Glomerular visceral epithelial cell (primary cell): ENCODE results near the gene SDCBP2.

ENCODE experiments used
- DNase-seq: peaks from one replicate; pipeline ENCODE4 v3.0.0-alpha.2; 2016; ENCODE audit errors: extremely low spot score

The SDCBP2 gene

DNA sequence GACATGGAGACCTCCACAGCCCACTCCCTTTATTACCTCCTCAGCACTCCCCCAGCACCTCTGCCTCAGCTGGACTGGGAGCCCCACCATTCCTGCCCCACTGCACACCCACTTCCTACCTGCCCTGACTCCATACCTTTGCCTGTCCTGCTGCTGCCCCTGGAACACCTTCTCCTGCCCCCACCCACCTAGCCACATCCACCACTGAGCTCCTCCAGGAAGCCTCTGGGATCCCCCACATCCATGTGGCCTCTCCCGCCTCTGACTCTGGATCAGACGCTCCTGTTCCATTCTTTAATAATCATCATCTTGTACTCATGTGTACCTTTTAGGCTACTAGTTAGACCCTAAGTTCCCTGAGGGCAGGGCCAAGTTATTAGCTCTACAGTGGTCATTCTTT lies 2.2 kb upstream of the SDCBP2 start:
- DNase-seq, result no peak

- no peak for DNase-seq
Observed at GRCh38 chr20:1330075-1330830, 1.3 kb upstream of the SDCBP2 start.

DNA sequence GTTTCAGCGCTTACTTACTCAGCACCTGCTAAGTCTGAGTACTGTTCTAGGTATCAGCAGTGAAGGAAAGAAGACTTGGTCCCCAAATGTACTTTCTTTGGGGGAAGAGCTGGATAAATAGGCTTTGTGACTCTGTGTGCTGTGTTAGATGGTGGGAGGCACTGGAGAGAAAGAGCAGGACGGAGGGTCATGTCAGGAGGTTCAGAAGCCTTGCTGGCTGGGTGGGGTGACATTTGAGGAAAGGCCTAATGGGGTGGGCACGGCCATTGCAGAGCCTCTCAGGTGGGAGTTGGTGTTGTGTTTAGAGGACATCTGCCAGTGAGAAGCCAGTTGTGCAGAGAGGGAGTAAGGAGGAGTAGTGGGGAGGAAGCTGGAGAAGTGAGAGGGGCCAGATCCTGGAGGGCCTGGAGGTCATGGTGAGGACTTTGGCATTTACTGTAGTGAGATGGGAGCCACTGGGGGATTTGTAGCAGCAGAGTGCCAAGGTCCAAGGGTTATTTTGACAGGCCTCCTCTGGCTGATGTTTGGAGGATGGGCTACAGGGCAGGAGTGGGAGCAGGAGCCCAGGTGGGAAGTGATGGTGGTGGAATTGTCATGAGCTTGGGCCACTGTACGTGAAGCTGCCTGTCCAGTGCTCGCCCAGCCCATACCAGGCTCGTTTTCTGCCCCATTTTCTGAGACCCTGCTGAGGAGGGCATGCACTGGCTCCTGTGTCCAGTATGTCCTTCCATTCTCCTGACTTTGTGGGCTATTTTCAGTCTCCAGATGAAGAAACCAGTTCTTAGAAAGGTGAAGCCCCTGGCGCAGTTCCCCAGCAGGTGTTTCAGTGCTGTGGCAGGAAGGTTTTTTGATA lies 886 bp downstream of the SDCBP2 start:
- DNase-seq, result no peak

GRCh38 chr20:1327241-1327653 lies 1.7 kb downstream of the SDCBP2 start:
- DNase-seq, result peak; percentile 39

DNA sequence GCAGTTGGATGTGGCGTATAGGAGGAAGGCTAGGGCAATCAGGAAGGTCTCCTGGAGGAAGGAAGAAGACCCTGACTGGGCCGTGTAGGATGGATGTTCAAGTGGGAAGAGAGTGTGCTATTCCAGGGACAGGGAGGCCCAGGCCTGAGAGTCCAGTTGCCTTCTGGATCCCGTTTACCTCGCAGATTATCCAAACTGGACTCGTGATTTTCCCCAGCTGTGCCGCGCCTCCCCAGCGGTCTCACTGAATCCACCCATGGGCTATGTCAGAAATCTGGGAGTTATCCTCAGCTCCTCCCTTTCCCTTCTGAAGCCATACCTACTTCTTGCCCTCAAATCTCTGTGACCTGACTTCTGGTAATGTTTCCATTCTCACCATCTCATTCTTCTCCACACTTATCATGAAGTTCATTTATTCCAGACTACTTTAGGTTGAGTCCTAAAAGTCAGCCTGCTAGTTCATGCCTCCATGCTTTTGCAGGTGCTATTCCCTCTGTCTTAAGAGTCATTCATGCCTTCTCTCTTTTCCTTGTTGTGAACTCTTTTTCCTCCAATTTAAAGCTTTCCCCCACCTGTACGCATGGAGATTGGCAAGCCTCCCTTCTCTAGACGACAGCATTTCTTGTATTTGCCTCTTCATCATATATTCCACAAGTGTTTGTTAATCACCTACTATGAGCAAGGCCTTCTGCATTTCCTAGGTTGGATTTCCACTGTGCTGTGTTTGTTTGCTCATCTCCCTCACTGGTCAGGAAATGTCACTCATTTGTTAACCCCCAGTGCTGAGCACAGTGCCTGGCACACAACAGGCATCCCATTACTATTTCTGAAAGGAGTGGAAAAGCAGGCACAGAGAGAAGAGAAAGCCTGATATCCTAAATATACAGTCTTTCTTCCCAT lies 2.7 kb downstream of the SDCBP2 start:
- no peak for DNase-seq

GRCh38 chr20:1325173-1326030 lies 3.5 kb downstream of the SDCBP2 start:
- DNase-seq, result peak; percentile 99

DNA sequence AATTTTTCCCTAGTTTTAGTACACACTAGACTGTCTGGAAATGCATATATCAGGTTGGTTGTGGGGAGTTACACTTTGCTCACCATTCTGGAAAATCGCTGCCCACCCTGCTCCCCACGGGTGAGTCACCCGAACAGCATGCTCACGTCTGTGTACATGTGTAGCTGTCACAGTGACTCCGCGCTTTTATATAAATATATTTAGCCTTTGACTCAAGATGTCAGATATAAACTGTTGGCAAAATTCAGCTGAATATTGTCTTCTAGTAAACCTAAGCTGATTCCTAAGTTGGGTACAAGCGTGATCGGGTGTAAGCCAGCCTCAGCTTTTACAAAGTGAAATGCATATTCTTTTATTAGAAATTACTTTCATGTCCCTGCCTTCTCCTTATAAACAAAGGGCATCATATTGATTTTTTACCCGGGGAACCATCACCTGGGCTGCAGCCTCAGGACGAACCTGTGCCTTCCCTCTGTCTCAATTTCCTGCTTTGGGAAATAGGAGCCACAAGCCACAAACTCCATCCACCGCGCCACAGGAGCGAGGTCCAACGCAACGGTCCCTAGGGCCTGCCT lies 4.3 kb downstream of the SDCBP2 start:
- peak; percentile 41 for DNase-seq

- DNase-seq, result no peak
Observed at GRCh38 chr20:1323830-1324597, 4.9 kb downstream of the SDCBP2 start.

DNA sequence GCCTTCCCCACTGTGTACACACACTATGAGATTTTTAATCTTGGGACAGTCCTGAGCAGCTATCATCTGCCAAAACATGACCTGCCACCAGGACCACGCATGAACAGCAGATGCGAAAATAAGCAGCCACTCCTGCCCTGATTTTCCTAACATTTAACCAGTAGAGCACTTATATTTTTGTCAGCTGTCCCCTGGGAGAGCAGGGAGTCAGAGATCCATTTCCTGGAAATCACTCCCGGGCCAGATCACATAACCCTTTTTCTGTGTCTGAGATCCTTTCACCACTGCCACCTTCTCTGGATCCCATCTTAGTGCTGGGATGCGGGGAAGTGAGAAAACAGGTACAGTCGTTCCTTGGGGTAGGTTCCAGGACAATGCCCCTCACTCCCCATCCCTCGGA lies 5.7 kb downstream of the SDCBP2 start:
- DNase-seq, result no peak

- peak; percentile 23 for DNase-seq
Observed at GRCh38 chr20:1322511-1323245, 6.3 kb downstream of the SDCBP2 start.

DNA sequence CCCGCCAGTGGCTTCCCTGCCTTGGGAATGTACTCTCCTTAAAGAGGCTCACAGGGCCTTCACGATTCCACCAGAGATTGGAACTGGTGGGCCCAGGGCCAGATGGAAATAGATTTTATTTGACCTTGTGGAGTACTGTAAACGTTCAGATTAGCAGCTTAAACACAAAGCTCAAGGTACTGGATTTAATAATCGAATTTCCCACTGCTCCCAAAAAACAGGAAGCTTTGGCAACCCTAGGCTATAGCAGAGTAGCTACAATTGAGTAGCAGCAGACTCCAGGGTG lies 7.3 kb downstream of the SDCBP2 start:
- no peak for DNase-seq

- DNase-seq, result no peak
Observed at GRCh38 chr20:1320902-1321653, 7.9 kb downstream of the SDCBP2 start.

- DNase-seq, result no peak
Observed at GRCh38 chr20:1320016-1320415, 8.9 kb downstream of the SDCBP2 start.

GRCh38 chr20:1319462-1319861 lies 9.5 kb downstream of the SDCBP2 start:
- DNase-seq, result no peak

- no peak for DNase-seq
Observed at GRCh38 chr20:1319051-1319450, 9.9 kb downstream of the SDCBP2 start.

DNA sequence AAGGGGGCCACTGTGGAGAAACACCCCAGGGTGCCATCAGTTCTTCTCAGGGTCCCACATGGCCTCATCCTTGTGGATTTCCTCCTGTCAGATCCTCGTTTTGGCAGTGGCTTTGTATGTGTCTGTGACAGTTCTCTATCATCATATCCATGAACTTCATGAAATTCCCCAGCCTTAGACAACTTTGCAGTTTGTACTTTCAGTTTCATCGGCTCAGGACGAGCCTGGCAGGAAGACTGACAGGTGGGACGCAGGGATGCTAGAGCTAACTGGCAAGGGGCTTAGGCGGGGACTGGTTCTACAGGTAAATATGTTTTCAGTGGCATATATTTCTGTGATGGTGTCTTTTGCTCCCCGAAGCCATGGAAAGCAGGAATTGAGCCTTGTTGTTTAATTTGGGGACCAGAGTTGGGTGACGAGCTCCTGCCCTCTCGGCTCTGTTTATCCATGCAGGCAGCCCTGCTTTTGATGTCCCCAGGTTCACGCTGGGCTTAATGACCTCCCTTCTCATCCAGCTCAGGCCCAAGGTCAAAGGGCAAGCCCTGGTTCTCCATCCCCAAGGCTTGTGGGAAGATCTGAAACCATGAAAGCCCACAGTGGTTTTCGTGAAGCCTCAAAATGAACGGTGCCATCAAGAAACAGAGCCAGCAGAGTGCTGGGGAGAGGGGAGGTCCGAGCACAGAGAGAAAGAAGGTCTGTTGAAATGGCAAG lies 11.2 kb downstream of the SDCBP2 start:
- no peak for DNase-seq

DNA sequence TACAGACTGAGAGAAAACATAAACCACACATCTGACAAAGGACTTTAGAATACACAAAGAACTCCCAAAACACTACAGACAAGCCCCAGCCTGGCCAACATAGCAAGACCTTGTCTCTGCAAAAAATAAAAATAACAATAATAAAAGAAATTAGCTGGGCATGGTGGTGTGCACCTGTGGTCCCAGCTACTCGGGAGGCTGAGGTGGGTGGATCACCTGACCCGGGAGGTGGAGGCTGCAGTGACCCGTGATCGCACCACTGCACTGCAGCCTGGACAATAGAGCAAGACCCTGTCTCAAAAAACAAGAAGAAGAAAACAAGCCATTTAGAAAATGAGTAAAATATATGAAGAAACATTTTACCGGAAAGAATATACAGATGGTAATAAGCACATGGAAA lies 13.1 kb downstream of the SDCBP2 start:
- no peak for DNase-seq
